Retina (tissue), 1 donor: Measurements from ENCODE around the gene LENEP.

Experiments used
- DNase-seq: peaks from one replicate; pipeline ENCODE4 v3.0.0-alpha.2; 2016

Gene LENEP

GRCh38 chr1:155030243-155030795 lies 36.9 kb downstream of the LENEP start:
- no peak for DNase-seq

GRCh38 chr1:155030899-155031298 lies 37.5 kb downstream of the LENEP start:
- DNase-seq: no peak

GRCh38 chr1:155032886-155033285 lies 39.5 kb downstream of the LENEP start:
- DNase-seq: no peak

- DNase-seq: no peak
Observed at GRCh38 chr1:155033524-155033923, 40.1 kb downstream of the LENEP start, which contains the start of the genes DCST1 and DCST2. Gene DCST1, plus strand, starts transcription at chr1:155033824. Its CDS starts 213 bp downstream, at chr1:155034037. Gene DCST2, minus strand, starts transcription at chr1:155033781. Its CDS starts 80 bp downstream, at chr1:155033701.

GRCh38 chr1:155034318-155035208 lies 41.2 kb downstream of the LENEP start:
- DNase-seq: no peak

GRCh38 chr1:155035936-155036335 lies 42.5 kb downstream of the LENEP start:
- DNase-seq: no peak

GRCh38 chr1:155037043-155037442 lies 43.7 kb downstream of the LENEP start:
- no peak for DNase-seq

GRCh38 chr1:155037851-155038441 lies 44.6 kb downstream of the LENEP start:
- DNase-seq: no peak

- DNase-seq: no peak
Observed at GRCh38 chr1:155038602-155039307, 45.4 kb downstream of the LENEP start.

- no peak for DNase-seq
Observed at GRCh38 chr1:155039308-155039669, 45.9 kb downstream of the LENEP start.

GRCh38 chr1:155040358-155041093 lies 47.1 kb downstream of the LENEP start:
- no peak for DNase-seq

- no peak for DNase-seq
Observed at GRCh38 chr1:155042789-155043188, 49.4 kb downstream of the LENEP start.

GRCh38 chr1:155043301-155043702 lies 49.9 kb downstream of the LENEP start:
- no peak for DNase-seq

- no peak for DNase-seq
Observed at GRCh38 chr1:155043793-155044192, 50.4 kb downstream of the LENEP start.
